HG02973 (cell line): ENCODE data around the gene NDUFB7.
"Not testable (repeated sequence)": the region's sequence is repeated elsewhere in the genome, so short reads cannot be mapped to it uniquely, and the experiment has no call there.

Experiments
- ATAC-seq: cut with Tn5 transposase; IDR thresholded peaks from one replicate; pipeline ENCODE4 v1.9.1; 2021; ENCODE audit warnings: moderate library complexity; ENCODE audit not compliant: unreplicated experiment

The NDUFB7 gene

GRCh38 chr19:14554382-14554812, 17.5 kb downstream of the NDUFB7 start:
- ATAC-seq = no peak

- no peak for ATAC-seq
Measured at GRCh38 chr19:14553939-14554243, 18.0 kb downstream of the NDUFB7 start.

- ATAC-seq = no peak
Measured at GRCh38 chr19:14553042-14553938, 18.6 kb downstream of the NDUFB7 start.

DNA sequence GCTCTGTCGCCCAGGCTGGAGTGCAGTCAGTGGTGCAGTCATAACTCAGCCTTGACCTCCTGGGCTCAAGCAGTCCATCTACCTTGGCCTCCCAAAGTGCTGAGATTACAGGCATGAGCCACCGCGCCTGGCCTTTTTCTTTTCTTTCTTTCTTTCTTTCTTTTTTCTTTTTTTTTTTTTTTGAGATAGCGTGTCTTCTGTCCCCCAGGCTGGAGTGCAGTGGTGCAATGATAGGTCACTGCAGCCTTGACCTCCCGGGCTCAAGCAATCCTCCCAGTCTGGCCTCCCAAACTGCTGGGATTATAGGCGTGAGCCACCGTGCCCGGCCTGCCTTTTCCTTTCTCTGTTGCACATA, 19.9 kb downstream of the NDUFB7 start:
- not testable (repeated sequence) for ATAC-seq

- ATAC-seq = not testable (repeated sequence)
Measured at GRCh38 chr19:14551134-14552005, 20.5 kb downstream of the NDUFB7 start.

DNA sequence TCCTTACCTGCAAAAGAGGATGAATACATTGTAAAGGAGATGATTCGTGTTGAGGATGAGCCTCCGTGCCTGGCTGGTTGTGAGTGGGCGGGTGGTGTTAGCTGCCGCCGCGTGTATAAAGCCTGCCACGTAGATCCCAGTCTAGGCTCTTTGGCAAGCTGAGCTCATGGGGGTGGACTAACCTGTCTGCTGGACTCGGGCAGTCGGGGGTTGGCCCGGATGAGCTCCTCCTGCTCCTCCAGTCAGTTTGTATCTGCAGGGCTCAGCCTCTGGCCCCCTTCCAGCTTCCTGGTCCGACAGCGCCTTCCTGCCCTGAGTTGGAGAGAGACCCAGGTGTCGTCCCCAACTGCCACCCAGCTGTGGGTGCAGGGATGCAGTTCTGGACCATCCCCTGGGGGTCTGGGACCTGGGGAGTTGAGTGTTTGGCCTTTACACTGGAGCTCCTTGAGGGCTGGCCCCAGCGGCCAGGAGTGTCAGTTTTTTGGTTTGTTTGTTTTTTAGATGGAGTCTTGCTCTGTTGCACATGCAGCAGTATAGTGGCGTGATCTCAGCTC, 21.6 kb downstream of the NDUFB7 start:
- ATAC-seq = no peak

- no peak for ATAC-seq
Measured at GRCh38 chr19:14545716-14546082, 26.2 kb downstream of the NDUFB7 start.

DNA sequence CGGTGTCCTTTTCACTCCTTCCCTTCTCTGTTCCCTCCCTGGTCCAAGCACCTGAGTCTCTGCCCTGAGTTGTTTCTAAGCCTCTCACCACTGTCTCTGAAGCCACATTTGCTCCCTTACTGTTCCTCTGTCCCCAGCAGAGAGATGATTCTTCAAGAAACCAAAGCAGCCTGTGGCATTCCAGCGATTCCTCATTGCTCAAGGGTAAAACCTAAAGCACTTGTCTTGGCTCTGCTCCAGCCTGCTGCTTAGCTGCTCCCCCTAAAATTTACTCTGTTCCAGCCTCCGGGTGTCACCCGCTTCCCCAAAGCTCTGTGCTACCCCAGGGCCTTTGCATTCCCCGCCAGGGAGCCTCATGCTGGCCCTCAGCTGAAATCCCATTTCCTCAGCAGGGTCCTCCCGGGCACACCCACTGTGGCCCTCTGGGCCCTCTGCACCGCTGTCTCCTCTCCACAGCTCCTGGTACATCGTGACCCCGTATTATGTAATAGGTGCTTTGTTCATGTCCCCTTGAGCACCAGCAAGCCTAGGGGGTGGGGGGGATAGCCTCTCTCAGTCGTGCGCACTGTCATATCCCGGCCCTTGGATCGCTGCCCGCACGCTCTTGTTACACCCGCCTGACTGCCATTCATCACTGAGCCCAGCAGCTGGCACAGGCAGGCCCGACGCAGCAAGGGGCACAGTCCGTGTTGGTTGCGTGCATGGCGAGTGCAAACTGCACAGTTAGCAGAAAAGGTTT, 26.7 kb downstream of the NDUFB7 start:
- no peak for ATAC-seq

- no peak for ATAC-seq
Measured at GRCh38 chr19:14544047-14544446, 27.8 kb downstream of the NDUFB7 start.

GRCh38 chr19:14542711-14543328, 29.0 kb downstream of the NDUFB7 start:
- no peak for ATAC-seq

GRCh38 chr19:14541979-14542378, 29.9 kb downstream of the NDUFB7 start:
- not testable (repeated sequence) for ATAC-seq

GRCh38 chr19:14540741-14541525, 30.9 kb downstream of the NDUFB7 start:
- ATAC-seq = no peak

DNA sequence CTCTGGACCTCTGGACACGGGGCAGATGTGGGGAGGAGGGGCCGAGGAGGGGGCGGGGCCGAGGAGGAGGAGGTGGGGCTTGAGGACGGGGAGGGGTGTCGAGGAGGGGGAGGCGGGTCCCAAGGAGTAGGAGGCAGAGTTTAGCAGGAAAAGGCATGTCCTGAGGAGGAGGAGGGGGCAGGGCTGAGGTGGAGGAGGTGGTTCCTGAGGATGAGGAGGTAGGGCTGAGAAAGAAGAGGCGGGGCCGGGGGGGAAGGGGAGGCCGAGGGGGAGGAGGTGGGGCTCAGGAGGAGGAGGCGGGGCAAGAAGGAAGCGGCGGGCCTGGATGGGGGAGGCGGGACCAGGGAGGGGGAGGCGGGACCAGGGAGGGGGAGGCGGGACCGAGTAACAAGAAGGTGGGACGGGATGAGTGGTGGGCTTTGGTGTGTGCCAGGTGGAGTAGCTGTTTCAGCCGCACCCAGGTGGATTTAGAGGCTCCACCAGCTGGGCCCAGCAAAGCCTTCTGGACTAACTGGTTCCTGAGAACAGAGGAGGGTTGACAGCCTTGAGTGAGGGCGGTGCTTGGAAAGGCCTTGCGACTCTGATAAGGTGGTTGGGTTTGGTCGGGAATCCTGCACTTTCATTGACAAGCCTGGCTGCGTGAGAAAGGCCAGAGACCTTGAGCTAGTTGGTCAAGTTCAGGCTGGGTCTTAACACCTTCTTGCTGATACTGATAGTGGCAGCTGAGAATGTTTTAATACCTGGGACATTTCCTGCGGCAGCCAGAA, 34.8 kb downstream of the NDUFB7 start:
- no peak for ATAC-seq

GRCh38 chr19:14533450-14533849, 38.4 kb downstream of the NDUFB7 start:
- no peak for ATAC-seq

- no peak for ATAC-seq
Measured at GRCh38 chr19:14530506-14530905, 41.4 kb downstream of the NDUFB7 start.

DNA sequence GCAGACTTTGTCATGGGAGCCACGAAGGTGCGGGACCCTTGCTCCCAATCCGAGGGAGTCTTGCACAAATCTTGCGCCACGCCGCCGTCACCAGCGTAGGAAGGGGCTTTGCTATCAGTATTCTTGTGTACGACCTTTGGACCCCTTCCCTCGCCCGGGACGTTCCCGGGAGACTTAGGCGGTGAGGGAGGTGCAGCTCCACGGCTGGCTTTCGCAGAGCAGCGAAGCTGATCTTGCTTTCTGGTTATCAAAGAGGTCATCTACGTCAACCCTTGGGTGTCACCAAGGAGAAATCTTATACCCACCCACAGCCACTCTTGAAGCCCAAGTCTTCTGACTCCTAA, 41.9 kb downstream of the NDUFB7 start:
- ATAC-seq = no peak

GRCh38 chr19:14529254-14530004, 42.4 kb downstream of the NDUFB7 start, which contains the start of gene TECR:
Gene TECR (plus strand): TSS chr19:14529594. CDS start chr19:14529697, 103 bp downstream.
- peak; percentile 88 for ATAC-seq
